Measurements from ENCODE around the gene PTTG1.

Gene PTTG1

DNA sequence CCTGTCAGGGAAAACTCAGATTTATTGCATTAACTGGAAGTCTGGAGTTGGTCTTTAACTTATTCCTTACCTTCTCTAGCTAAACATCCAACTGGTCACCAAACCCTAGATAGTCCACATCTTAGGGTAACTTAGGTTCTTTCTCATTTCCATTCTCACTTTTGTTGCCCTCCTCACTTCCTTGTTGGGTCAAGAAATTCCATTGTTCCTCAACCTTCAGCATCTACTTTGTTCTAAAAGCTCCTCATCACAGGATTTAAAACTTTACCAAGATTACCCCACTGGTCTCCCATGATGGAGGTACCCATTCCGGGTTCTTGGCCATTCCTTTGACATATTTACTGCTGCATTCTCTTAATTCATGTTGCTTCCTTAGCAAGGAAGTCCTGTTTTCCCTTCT is 32.1 kb downstream of the PTTG1 start:
- no peaks in the 10 kb centered on the region for H3K36me3 ChIP-seq (ENCODE audit: insufficient read depth)
- H2AFZ ChIP-seq (ENCODE audit: low read depth), result no peak overlapping the region
- H3K4me2 ChIP-seq, result no peak overlapping the region
- H3K79me2 ChIP-seq (ENCODE audit: insufficient read depth, low read depth), result no peaks in the 10 kb centered on the region
- no peak overlapping the region for H3K27ac ChIP-seq
- H3K4me1 ChIP-seq (ENCODE audit: low read depth, poor library complexity, severe bottlenecking), result no peaks in the 10 kb centered on the region
- no peak overlapping the region for H3K4me3 ChIP-seq (IDR thresholded peaks at IDR 0.05; ENCODE audit: insufficient read depth, low read depth, low read length)
- TF ChIP-seq, protein P1, sequence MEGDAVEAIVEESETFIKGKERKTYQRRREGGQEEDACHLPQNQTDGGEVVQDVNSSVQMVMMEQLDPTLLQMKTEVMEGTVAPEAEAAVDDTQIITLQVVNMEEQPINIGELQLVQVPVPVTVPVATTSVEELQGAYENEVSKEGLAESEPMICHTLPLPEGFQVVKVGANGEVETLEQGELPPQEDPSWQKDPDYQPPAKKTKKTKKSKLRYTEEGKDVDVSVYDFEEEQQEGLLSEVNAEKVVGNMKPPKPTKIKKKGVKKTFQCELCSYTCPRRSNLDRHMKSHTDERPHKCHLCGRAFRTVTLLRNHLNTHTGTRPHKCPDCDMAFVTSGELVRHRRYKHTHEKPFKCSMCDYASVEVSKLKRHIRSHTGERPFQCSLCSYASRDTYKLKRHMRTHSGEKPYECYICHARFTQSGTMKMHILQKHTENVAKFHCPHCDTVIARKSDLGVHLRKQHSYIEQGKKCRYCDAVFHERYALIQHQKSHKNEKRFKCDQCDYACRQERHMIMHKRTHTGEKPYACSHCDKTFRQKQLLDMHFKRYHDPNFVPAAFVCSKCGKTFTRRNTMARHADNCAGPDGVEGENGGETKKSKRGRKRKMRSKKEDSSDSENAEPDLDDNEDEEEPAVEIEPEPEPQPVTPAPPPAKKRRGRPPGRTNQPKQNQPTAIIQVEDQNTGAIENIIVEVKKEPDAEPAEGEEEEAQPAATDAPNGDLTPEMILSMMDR (conservative IDR thresholded peaks at IDR 0.05; ENCODE audit: low read depth, low read length), result no peak
- no peaks in the 10 kb centered on the region for H4K20me1 ChIP-seq (ENCODE audit: insufficient read depth)
- no peak overlapping the region for H3K9ac ChIP-seq
- no peaks in the 10 kb centered on the region for H3K27me3 ChIP-seq (ENCODE audit: insufficient read depth, low read depth)

DNA sequence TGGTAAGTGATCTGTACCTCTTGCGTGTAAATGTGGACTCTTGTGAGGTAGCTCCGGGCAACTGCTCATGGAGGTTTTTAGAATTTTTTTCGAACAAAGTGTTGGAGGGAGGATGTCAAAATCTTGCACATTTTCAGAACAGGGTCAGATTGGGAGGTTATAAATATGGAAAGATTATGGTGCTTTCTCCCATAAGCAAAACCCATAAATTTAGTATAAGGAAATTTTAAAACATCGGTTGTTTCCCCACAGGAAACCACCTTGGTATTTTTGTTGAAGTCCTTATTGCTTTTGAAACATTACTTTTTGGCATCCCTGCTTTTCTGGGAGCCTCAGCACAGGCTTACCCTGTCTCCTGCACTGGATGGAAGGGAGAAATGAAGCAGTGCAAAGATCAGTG is 33.9 kb downstream of the PTTG1 start:
- no peaks in the 10 kb centered on the region for H3K79me2 ChIP-seq (ENCODE audit: insufficient read depth, low read depth)
- H3K27ac ChIP-seq, result no peak overlapping the region
- TF ChIP-seq, protein P1 (conservative IDR thresholded peaks at IDR 0.05; ENCODE audit: low read depth, low read length), result no peak
- H3K4me3 ChIP-seq (IDR thresholded peaks at IDR 0.05; ENCODE audit: insufficient read depth, low read depth, low read length), result no peak overlapping the region
- H3K27me3 ChIP-seq (ENCODE audit: insufficient read depth, low read depth), result no peaks in the 10 kb centered on the region
- no peaks in the 10 kb centered on the region for H4K20me1 ChIP-seq (ENCODE audit: insufficient read depth)
- H3K4me2 ChIP-seq, result no peak overlapping the region
- no peak overlapping the region for H2AFZ ChIP-seq (ENCODE audit: low read depth)
- no peaks in the 10 kb centered on the region for H3K4me1 ChIP-seq (ENCODE audit: low read depth, poor library complexity, severe bottlenecking)
- H3K36me3 ChIP-seq (ENCODE audit: insufficient read depth), result no peaks in the 10 kb centered on the region
- no peak overlapping the region for H3K9ac ChIP-seq

DNA sequence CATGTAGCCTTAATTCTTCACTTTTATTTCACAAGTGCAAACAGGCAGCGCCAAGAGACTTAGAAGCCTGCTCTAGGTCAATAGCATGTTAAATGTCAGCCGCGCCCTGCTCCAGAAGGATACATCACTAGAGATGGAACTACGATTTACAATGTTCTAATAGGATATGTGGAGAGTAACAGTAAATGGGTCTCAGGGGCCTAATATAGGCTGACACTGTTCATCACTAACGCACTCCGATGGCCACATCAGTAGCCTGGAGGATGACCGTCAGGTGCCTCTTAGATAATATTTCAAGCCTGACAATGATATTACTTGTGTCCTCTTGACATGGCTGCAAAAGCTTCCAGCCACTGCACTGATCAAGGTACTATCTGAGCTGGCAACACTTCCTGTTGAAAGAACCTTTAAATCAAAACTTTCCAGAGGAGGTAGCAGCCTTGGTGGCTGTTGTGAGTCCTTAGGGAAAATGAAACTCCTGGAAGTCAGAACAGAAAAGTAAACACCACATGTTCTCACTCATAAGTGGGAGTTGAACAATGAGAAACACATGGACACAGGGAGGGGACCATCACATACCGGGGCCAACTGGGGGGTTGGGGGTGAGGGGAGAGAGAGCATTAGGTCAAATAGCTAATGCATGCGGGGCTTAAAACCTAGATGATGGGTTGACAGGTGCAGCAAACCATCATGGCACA is 35.0 kb downstream of the PTTG1 start:
- Histone ChIP-seq H3K27ac (no peak overlapping the region), H3K4me1 (ENCODE audit: low read depth, poor library complexity, severe bottlenecking) (no peaks in the 10 kb centered on the region), H4K20me1 (ENCODE audit: insufficient read depth) (no peaks in the 10 kb centered on the region), H3K4me2 (no peak overlapping the region), H3K36me3 (ENCODE audit: insufficient read depth) (no peaks in the 10 kb centered on the region), H3K9ac (no peak overlapping the region), H3K79me2 (ENCODE audit: insufficient read depth, low read depth) (no peaks in the 10 kb centered on the region), H2AFZ (ENCODE audit: low read depth) (no peak overlapping the region), H3K4me3 (IDR thresholded peaks at IDR 0.05; ENCODE audit: insufficient read depth, low read depth, low read length) (no peak overlapping the region), H3K27me3 (ENCODE audit: insufficient read depth, low read depth) (no peaks in the 10 kb centered on the region)
- TF ChIP-seq, protein P1 (conservative IDR thresholded peaks at IDR 0.05; ENCODE audit: low read depth, low read length), result no peak

DNA sequence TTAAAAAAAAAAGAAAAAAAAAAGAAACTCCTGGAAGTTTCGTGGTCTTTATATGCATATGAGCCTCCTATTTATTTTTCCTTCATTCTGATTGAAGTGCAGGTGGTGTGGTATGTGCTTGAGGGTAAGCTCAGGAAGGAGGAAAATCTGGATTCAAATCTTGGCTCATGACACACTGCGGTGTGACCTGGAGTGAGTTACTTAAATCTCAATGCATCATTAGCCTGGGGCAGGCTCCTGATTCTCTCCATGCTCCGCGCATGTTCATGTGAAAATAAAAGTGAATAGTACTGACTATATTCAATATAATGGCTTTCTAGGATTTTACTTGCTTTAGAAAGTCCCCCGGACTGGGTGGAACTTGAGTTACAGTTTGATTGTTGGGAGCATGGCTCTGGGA is 35.6 kb downstream of the PTTG1 start:
- Histone ChIP-seq H3K79me2 (ENCODE audit: insufficient read depth, low read depth) (no peaks in the 10 kb centered on the region), H3K27ac (no peak overlapping the region), H3K4me1 (ENCODE audit: low read depth, poor library complexity, severe bottlenecking) (no peaks in the 10 kb centered on the region), H3K4me2 (no peak overlapping the region), H3K4me3 (IDR thresholded peaks at IDR 0.05; ENCODE audit: insufficient read depth, low read depth, low read length) (no peak overlapping the region), H2AFZ (ENCODE audit: low read depth) (no peak overlapping the region), H3K9ac (no peak overlapping the region), H3K36me3 (ENCODE audit: insufficient read depth) (no peaks in the 10 kb centered on the region), H3K27me3 (ENCODE audit: insufficient read depth, low read depth) (no peaks in the 10 kb centered on the region), H4K20me1 (ENCODE audit: insufficient read depth) (no peaks in the 10 kb centered on the region)
- TF ChIP-seq, protein P1 (conservative IDR thresholded peaks at IDR 0.05; ENCODE audit: low read depth, low read length), result no peak

All from KMS-11 (cell line).